Neural progenitor cell (in vitro differentiated cells): ENCODE results near the gene NKAIN2.

Experiments used
- EZH2 ChIP-seq: fragments of 200-600 bp; sonication (generic); IDR thresholded peaks from 2 replicates; pipeline ENCODE4 v1.6.1; 2017; ENCODE audit warnings: antibody characterized with exemption, mild to moderate bottlenecking, moderate library complexity
- EZH2phosphoT487 ChIP-seq: fragments of 200-600 bp; sonication (generic); IDR thresholded peaks from 2 replicates; pipeline ENCODE4 v1.6.1; 2017; ENCODE audit warnings: antibody characterized with exemption
- TF ChIP-seq, protein P1 (sequence below): fragments of 200-600 bp; sonication (generic); IDR thresholded peaks from 2 replicates; pipeline ENCODE4 v1.5.1; 2017; ENCODE audit warnings: antibody characterized with exemption, mild to moderate bottlenecking

- no peak for TF ChIP-seq EZH2
- TF ChIP-seq, protein P1, sequence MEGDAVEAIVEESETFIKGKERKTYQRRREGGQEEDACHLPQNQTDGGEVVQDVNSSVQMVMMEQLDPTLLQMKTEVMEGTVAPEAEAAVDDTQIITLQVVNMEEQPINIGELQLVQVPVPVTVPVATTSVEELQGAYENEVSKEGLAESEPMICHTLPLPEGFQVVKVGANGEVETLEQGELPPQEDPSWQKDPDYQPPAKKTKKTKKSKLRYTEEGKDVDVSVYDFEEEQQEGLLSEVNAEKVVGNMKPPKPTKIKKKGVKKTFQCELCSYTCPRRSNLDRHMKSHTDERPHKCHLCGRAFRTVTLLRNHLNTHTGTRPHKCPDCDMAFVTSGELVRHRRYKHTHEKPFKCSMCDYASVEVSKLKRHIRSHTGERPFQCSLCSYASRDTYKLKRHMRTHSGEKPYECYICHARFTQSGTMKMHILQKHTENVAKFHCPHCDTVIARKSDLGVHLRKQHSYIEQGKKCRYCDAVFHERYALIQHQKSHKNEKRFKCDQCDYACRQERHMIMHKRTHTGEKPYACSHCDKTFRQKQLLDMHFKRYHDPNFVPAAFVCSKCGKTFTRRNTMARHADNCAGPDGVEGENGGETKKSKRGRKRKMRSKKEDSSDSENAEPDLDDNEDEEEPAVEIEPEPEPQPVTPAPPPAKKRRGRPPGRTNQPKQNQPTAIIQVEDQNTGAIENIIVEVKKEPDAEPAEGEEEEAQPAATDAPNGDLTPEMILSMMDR = no peak
- no peak for TF ChIP-seq EZH2phosphoT487
Observed at GRCh38 chr6:124868481-124868880, 1064.8 kb downstream of the NKAIN2 start.
